SK-N-DZ (cell line): Measurements from ENCODE around the gene CEACAM3.

Source experiments
- DNase-seq: peaks from one replicate; pipeline ENCODE4 v3.0.0-alpha.2; 2015; ENCODE audit warnings: low spot score

CEACAM3 gene

GRCh38 chr19:41792513-41793413 lies 3.6 kb upstream of the CEACAM3 start:
- DNase-seq: no peak

GRCh38 chr19:41793414-41793727 lies 3.0 kb upstream of the CEACAM3 start:
- DNase-seq: no peak

- DNase-seq: peak; percentile 38
These were observed 1.3 kb upstream of the CEACAM3 start for GRCh38 chr19:41795031-41795461.

GRCh38 chr19:41796901-41797300 lies 514 bp downstream of the CEACAM3 start:
- no peak for DNase-seq

- no peak for DNase-seq
These were observed 3.1 kb downstream of the CEACAM3 start for GRCh38 chr19:41799444-41800000.

- DNase-seq: no peak
These were observed 4.6 kb downstream of the CEACAM3 start for GRCh38 chr19:41801031-41801430.

GRCh38 chr19:41801792-41802211 lies 5.4 kb downstream of the CEACAM3 start:
- no peak for DNase-seq

GRCh38 chr19:41802770-41803169 lies 6.4 kb downstream of the CEACAM3 start:
- no peak for DNase-seq

- no peak for DNase-seq
These were observed 7.9 kb downstream of the CEACAM3 start for GRCh38 chr19:41804336-41804735.

- DNase-seq: no peak
These were observed 10.8 kb downstream of the CEACAM3 start for GRCh38 chr19:41807176-41807575.

GRCh38 chr19:41808663-41809566 lies 12.5 kb downstream of the CEACAM3 start:
- no peak for DNase-seq

- no peak for DNase-seq
These were observed 13.9 kb downstream of the CEACAM3 start for GRCh38 chr19:41810301-41810700.

GRCh38 chr19:41811036-41811435 lies 14.6 kb downstream of the CEACAM3 start:
- DNase-seq: no peak

- no peak for DNase-seq
These were observed 15.6 kb downstream of the CEACAM3 start for GRCh38 chr19:41811981-41812380.

- no peak for DNase-seq
These were observed 17.5 kb downstream of the CEACAM3 start for GRCh38 chr19:41813911-41814310.

GRCh38 chr19:41815301-41815700 lies 18.9 kb downstream of the CEACAM3 start:
- no peak for DNase-seq

GRCh38 chr19:41816761-41817160 lies 20.4 kb downstream of the CEACAM3 start:
- DNase-seq: no peak

GRCh38 chr19:41821003-41821735 lies 24.8 kb downstream of the CEACAM3 start:
- no peak for DNase-seq

GRCh38 chr19:41837981-41838708 lies 41.8 kb downstream of the CEACAM3 start:
- DNase-seq: no peak

GRCh38 chr19:41839211-41839610 lies 42.8 kb downstream of the CEACAM3 start:
- DNase-seq: no peak

GRCh38 chr19:41843371-41843770 lies 47.0 kb downstream of the CEACAM3 start:
- no peak for DNase-seq
